ENCODE measurements around the gene BMPER. TPM values are rescaled to one million over a fixed set of nuclear protein-coding genes. Genes with fewer than 3 reads are reported as not detected.

BMPER gene
- total RNA-seq, 4 donors from 2014 or later: 0.65 to 6.5 (median 3.5) TPM

- H3K9me3 ChIP-seq: no peaks in the 10 kb centered on the region
- no peaks in the 10 kb centered on the region for H3K36me3 ChIP-seq
- no peaks in the 10 kb centered on the region for H3K27me3 ChIP-seq
- DNase-seq (ENCODE audit: extremely low spot score): no peak
- intact Hi-C loops (cut with DNase I): no loop called here
- H3K4me1 ChIP-seq: peaks cover 0 to 19% (median 2%) of the 10 kb centered on the region in 4 donors
- no peak overlapping the region for H3K4me3 ChIP-seq
- TF ChIP-seq POLR2AphosphoS5 (IDR thresholded peaks at IDR 0.05) (no peak), POLR2A (IDR thresholded peaks at IDR 0.05; ENCODE audit: low read depth) (no peak), CTCF (IDR thresholded peaks at IDR 0.05) (no peak), EP300 (IDR thresholded peaks at IDR 0.05) (no peak)
- no peak overlapping the region for H3K27ac ChIP-seq (replicated peaks in 1 of 4)
- 32% methylated on average over 4 of the region's 4 CpGs for WGBS
Observed at GRCh38 chr7:34026481-34027190, 121.3 kb downstream of the BMPER start.

- TF ChIP-seq CTCF (IDR thresholded peaks at IDR 0.05) (no peak), POLR2AphosphoS5 (IDR thresholded peaks at IDR 0.05) (no peak), POLR2A (IDR thresholded peaks at IDR 0.05; ENCODE audit: low read depth) (no peak), EP300 (IDR thresholded peaks at IDR 0.05) (no peak)
- Histone ChIP-seq H3K4me3 (no peak overlapping the region), H3K4me1 (peaks cover 0 to 7% (median 0%) of the 10 kb centered on the region in 4 donors), H3K27ac (replicated peaks in 1 of 4) (no peak overlapping the region), H3K27me3 (no peaks in the 10 kb centered on the region), H3K9me3 (no peaks in the 10 kb centered on the region), H3K36me3 (no peaks in the 10 kb centered on the region)
- intact Hi-C loops (cut with DNase I): no loop called here
- no peak for DNase-seq (ENCODE audit: extremely low spot score)
- 82% methylated on average over 2 of the region's 2 CpGs for WGBS
Observed at GRCh38 chr7:34031156-34031555, 125.8 kb downstream of the BMPER start.

- intact Hi-C loops (cut with DNase I): no loop called here
- Histone ChIP-seq H3K4me3 (no peak overlapping the region), H3K4me1 (peaks cover 0 to 16% (median 12%) of the 10 kb centered on the region in 4 donors), H3K27ac (replicated peaks in 1 of 4) (no peak overlapping the region), H3K36me3 (no peaks in the 10 kb centered on the region), H3K9me3 (no peaks in the 10 kb centered on the region), H3K27me3 (no peaks in the 10 kb centered on the region)
- no peak for DNase-seq (ENCODE audit: extremely low spot score)
- 100% methylated on average over 1 of the region's 1 CpG for whole genome bisulfite sequencing
- TF ChIP-seq POLR2A (IDR thresholded peaks at IDR 0.05; ENCODE audit: low read depth) (no peak), EP300 (IDR thresholded peaks at IDR 0.05) (no peak), POLR2AphosphoS5 (IDR thresholded peaks at IDR 0.05) (no peak)
Observed at GRCh38 chr7:34034728-34035127, 129.4 kb downstream of the BMPER start.

GRCh38 chr7:34036051-34036920 is 130.9 kb downstream of the BMPER start:
- no peak for DNase-seq (ENCODE audit: extremely low spot score)
- 73% methylated on average over 8 of the region's 8 CpGs for WGBS
- intact Hi-C loops (cut with DNase I): no loop called here

More at GRCh38 chr7:34036051-34036920, 130.9 kb downstream of the BMPER start:
- H3K27me3 ChIP-seq: no peaks in the 10 kb centered on the region
- TF ChIP-seq POLR2A (IDR thresholded peaks at IDR 0.05; ENCODE audit: low read depth): no peak
- TF ChIP-seq EP300 (IDR thresholded peaks at IDR 0.05): no peak
- no peak for TF ChIP-seq POLR2AphosphoS5 (IDR thresholded peaks at IDR 0.05)
- TF ChIP-seq CTCF (IDR thresholded peaks at IDR 0.05): no peak
- H3K27ac ChIP-seq (replicated peaks in 1 of 4): no peak overlapping the region
- H3K4me1 ChIP-seq: peaks cover 0 to 16% (median 12%) of the 10 kb centered on the region in 4 donors
- H3K36me3 ChIP-seq: no peaks in the 10 kb centered on the region
- no peak overlapping the region for H3K4me3 ChIP-seq
- H3K9me3 ChIP-seq: no peaks in the 10 kb centered on the region

Measured in esophagus muscularis mucosa (tissue), 4 donors.